ENCODE results near the gene CRB2. TPM values are rescaled to one million over a fixed set of nuclear protein-coding genes. Genes with fewer than 3 reads are reported as not detected.

The CRB2 gene
- total and polyA plus RNA-seq, 2 donors (not counting 3 experiments of a cell fraction or from before 2014, with no cell fraction given): not detected

DNA sequence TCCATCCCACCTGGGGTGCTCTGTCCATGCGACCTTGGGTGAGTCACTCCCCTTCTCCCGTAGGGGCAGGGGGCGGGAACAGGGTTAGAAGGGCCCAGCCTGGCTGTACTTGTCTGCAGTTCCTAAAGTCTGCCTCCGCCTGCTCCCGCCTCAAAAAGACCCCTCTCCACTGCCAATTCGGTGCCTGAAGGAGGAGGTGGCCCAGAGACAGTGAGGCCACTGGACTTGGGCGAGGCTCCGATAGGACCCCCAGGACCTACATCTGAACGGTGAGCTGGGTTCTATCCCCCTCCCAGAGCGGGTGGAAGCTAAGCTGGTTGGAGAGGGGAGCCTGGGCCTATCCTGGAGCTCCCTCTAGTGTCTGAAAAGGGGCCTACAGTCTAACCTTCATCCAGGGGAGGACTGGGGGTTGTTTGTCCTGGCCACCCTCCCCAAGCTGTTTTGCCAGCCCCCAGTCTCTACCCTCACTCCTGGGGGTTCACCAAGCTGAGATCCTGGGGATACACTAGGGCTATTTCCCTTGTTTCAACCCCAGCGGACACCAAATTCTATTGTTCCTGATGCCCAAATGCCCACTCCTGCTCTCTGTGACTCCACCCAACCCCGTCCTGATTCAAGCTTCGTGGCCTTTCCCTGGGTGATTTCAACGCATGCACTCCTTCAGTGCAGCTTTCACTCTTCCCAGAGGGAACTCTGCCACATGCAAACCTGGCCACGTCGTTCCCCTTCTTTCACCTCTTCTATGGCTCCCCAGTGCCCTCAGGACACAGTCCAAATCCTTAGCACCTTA, 6.1 kb upstream of the CRB2 start:
- H3K27me3 ChIP-seq (ENCODE audit: control insufficient read depth in 2 of 2, insufficient read depth in 2 of 2, low read length in 2 of 2): peaks cover 0 to 2% of the 10 kb centered on the region in 2 experiments
- no peak overlapping the region for H3K9ac ChIP-seq (replicated peaks; ENCODE audit: extremely low read depth, insufficient read depth, low read length)
- dilution Hi-C loops (cut with MboI; ENCODE audit: extremely low pct_ligation_motif_present, low sequenced_read_pairs) (no loop called here), intact Hi-C loops (cut with micrococcal nuclease) (loop anchor here (1.0 to 5.0 kb wide), 6 partner anchors 81 to 448 kb away; partner anchors contain the start of gene STRBP)
- ChIA-PET POLR2A (no interaction called here), CTCF (interaction anchor here (0.5 to 4.2 kb wide), 49 partner anchors 9 to 1251 kb away, joined by 3 to 148 read pairs (median 4); partner anchors contain the start of genes RC3H2 and ZBTB6)
- no peak overlapping the region for H2AFZ ChIP-seq (ENCODE audit: low read depth, low read length)
- no peak overlapping the region for H3K27ac ChIP-seq (ENCODE audit: insufficient read depth, low read depth, low read length)
- H3K36me3 ChIP-seq (ENCODE audit: control insufficient read depth in 2 of 2, extremely low read depth in 1 of 2, insufficient read depth in 2 of 2, low read length in 2 of 2): no peaks in the 10 kb centered on the region
- DNase-seq (ENCODE audit: low read depth, low spot score) (peak; percentile 63), FAIRE-seq (peak; percentile 61)
- no peaks in the 10 kb centered on the region for H3K79me2 ChIP-seq (ENCODE audit: control insufficient read depth, insufficient read depth, low read length)
- no peak overlapping the region for H3K4me3 ChIP-seq (replicated peaks in 1 of 3; ENCODE audit: insufficient read depth in 1 of 3, low read depth in 1 of 3, low read length in 3 of 3)
- no peaks in the 10 kb centered on the region for H3K9me3 ChIP-seq (replicated peaks; ENCODE audit: control insufficient read depth, insufficient read depth, low read length)
- no peaks in the 10 kb centered on the region for H4K20me1 ChIP-seq (replicated peaks; ENCODE audit: control insufficient read depth, extremely low read depth, insufficient read depth, low read length)
- no peaks in the 10 kb centered on the region for H3K4me1 ChIP-seq (ENCODE audit: control insufficient read depth, extremely low read depth, insufficient read depth, low read length)
- no peak overlapping the region for H3K4me2 ChIP-seq (ENCODE audit: insufficient read depth, low read length)
- H3K9me1 ChIP-seq (replicated peaks; ENCODE audit: control insufficient read depth, extremely low read depth, insufficient read depth, low read length): no peaks in the 10 kb centered on the region
- BruUV-seq (replicated peaks): no TSS peak
- TF ChIP-seq, protein P1, sequence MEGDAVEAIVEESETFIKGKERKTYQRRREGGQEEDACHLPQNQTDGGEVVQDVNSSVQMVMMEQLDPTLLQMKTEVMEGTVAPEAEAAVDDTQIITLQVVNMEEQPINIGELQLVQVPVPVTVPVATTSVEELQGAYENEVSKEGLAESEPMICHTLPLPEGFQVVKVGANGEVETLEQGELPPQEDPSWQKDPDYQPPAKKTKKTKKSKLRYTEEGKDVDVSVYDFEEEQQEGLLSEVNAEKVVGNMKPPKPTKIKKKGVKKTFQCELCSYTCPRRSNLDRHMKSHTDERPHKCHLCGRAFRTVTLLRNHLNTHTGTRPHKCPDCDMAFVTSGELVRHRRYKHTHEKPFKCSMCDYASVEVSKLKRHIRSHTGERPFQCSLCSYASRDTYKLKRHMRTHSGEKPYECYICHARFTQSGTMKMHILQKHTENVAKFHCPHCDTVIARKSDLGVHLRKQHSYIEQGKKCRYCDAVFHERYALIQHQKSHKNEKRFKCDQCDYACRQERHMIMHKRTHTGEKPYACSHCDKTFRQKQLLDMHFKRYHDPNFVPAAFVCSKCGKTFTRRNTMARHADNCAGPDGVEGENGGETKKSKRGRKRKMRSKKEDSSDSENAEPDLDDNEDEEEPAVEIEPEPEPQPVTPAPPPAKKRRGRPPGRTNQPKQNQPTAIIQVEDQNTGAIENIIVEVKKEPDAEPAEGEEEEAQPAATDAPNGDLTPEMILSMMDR (IDR thresholded peaks at IDR 0.05; ENCODE audit: extremely low read depth in 1 of 2, insufficient read depth in 1 of 2, low read depth in 1 of 2, low read length in 2 of 2): peak; percentile 84 to 95
- TF ChIP-seq MYC (IDR thresholded peaks at IDR 0.05; ENCODE audit: low read depth, low read length): no peak
